T-cell (primary cell): ENCODE data around the gene CELA3A. TPM values are rescaled to one million over a fixed set of nuclear protein-coding genes. Genes with fewer than 3 reads are reported as not detected.

ENCODE experiments used
- ATAC-seq, 4 experiments: fragments of 200-7000 bp in 3 of 4; fragments of 150-1000 bp in 1 of 4; cut with Tn5 transposase; replicated peaks in 1 of 4; 1 replicate in 3 of 4; 2 replicates in 1 of 4; pipeline ENCODE4 v1.10.0; 2021; ENCODE audit warnings: moderate library complexity in 3 of 4, mild to moderate bottlenecking in 2 of 4, moderate number of reproducible peaks in 1 of 4
- CTCF ChIA-PET, 2 donors: fragments of 300-600 bp; sonication (Branson Sonifier 250); formaldehyde crosslinking; loops; one replicate each; lab custom pipeline; 2022; ENCODE audit warnings: antibody characterized with exemption in 2 of 2; lab: Charles Lee
- POLR2A ChIA-PET, 2 donors: fragments of 300-600 bp; sonication (Branson Sonifier 250); formaldehyde crosslinking; loops; one replicate each; lab custom pipeline; 2022; ENCODE audit warnings: antibody characterized with exemption in 2 of 2; lab: Charles Lee
- DNase-seq, 35 experiments: peaks; one replicate each; pipeline versions ENCODE4 v3.0.0 to v3.0.0-alpha.2; 2013 to 2023
- H3K27ac ChIP-seq: one replicate; pipeline ENCODE4 v1.5.1; 2013; ENCODE audit warnings: low read length
- H3K27me3 ChIP-seq, 2 experiments: replicated peaks in 1 of 2; 1 replicate in 1 of 2; 2 replicates in 1 of 2; pipeline versions ENCODE4 v1.6.1 to v1.7.0; 2013; ENCODE audit warnings: low read length in 1 of 2, mixed read lengths in 1 of 2; ENCODE audit not compliant: control insufficient read depth in 2 of 2, insufficient read depth in 2 of 2; ENCODE audit errors: extremely low read depth in 1 of 2
- H3K36me3 ChIP-seq, 2 donors: 1 replicate in 1 of 2; 2 replicates in 1 of 2; pipeline versions ENCODE4 v1.6.1 to v1.7.0; 2013; ENCODE audit warnings: low read length in 1 of 2; ENCODE audit not compliant: control insufficient read depth in 2 of 2, insufficient read depth in 1 of 2; ENCODE audit errors: extremely low read depth in 1 of 2
- H3K4me1 ChIP-seq, 2 experiments: 1 replicate in 1 of 2; 2 replicates in 1 of 2; pipeline versions ENCODE4 v1.6.1 to v1.7.0; 2013; ENCODE audit warnings: low read length in 2 of 2, mixed read lengths in 1 of 2; ENCODE audit not compliant: insufficient read depth in 2 of 2, control insufficient read depth in 1 of 2; ENCODE audit errors: extremely low read depth in 1 of 2
- H3K4me3 ChIP-seq, 2 donors: 1 replicate in 1 of 2; 2 replicates in 1 of 2; pipeline versions ENCODE4 v1.5.1 to v1.7.0; 2013; ENCODE audit warnings: mild to moderate bottlenecking in 2 of 2, low read length in 1 of 2, moderate library complexity in 1 of 2; ENCODE audit not compliant: control insufficient read depth in 1 of 2; ENCODE audit errors: extremely low read depth in 1 of 2
- H3K9me3 ChIP-seq: 2 replicates; pipeline ENCODE4 v1.7.0; 2013
- H3K27ac Mint-ChIP-seq, 2 donors: one replicate each; pipeline ENCODE4 v1.8.0; 2020 to 2021; ENCODE audit warnings: mild to moderate bottlenecking in 2 of 2, mixed read lengths in 2 of 2
- H3K27me3 Mint-ChIP-seq, 2 donors: one replicate each; pipeline ENCODE4 v1.8.0; 2021 to 2022; ENCODE audit warnings: mixed read lengths in 2 of 2
- H3K36me3 Mint-ChIP-seq: one replicate; pipeline ENCODE4 v1.8.0; 2021; ENCODE audit warnings: mixed read lengths
- H3K4me1 Mint-ChIP-seq, 3 donors: one replicate each; pipeline ENCODE4 v1.8.0; 2020 to 2022; ENCODE audit warnings: mixed read lengths in 3 of 3, mild to moderate bottlenecking in 1 of 3
- H3K4me3 Mint-ChIP-seq, 3 donors: one replicate each; pipeline ENCODE4 v1.8.0; 2020 to 2022; ENCODE audit warnings: mild to moderate bottlenecking in 3 of 3, mixed read lengths in 3 of 3, moderate library complexity in 3 of 3
- H3K9me3 Mint-ChIP-seq, 3 donors: one replicate each; pipeline ENCODE4 v1.8.0; 2020 to 2022; ENCODE audit warnings: mixed read lengths in 3 of 3
- WGBS: methylation state at CpG from one replicate; pipeline ENCODE4 v1.1.5; 2013; ENCODE audit warnings: missing lambda C conversion rate; ENCODE audit not compliant: insufficient coverage; 5-methylcytosine and 5-hydroxymethylcytosine counted together
- total RNA-seq, 35 experiments: library from RNA in 6 of 35; stranded (reverse) in 6 of 35; fragments of 120-200 nt in 1 of 35; gene quantifications; one replicate each; pipeline versions ENCODE4 v1.2.1 to v1.2.4 and lab custom pipeline; 2013 to 2026

Gene CELA3A
- total RNA-seq, 5 donors from 2014 or later (not counting 1 experiment from before 2014, with no cell fraction given): 11.4 to 15.6 (median 13.3) TPM; not detected in 2

GRCh38 chr1:22053861-22054770 lies 52.7 kb downstream of the CELA3A start:
- POLR2A ChIA-PET: interaction anchor here (0.6 to 4.0 kb wide), 9 partner anchors 12 to 761 kb away, joined by 3 to 84 read pairs (median 13); no protein-coding TSS in a partner anchor
- Mint-ChIP-seq H3K27ac (peak overlapping the region; percentile 95 to 98), H3K36me3 (peaks cover 30% of the 10 kb centered on the region), H3K27me3 (no peaks in the 10 kb centered on the region), H3K4me3 (peak overlapping the region; percentile 94 to 99 (median 97)), H3K4me1 (peaks cover 66 to 70% (median 66%) of the 10 kb centered on the region in 3 donors), H3K9me3 (no peaks in the 10 kb centered on the region)
- CTCF ChIA-PET: interaction anchor here (0.6 to 3.8 kb wide), 7 partner anchors 12 to 1268 kb away, joined by 3 to 35 read pairs (median 5); no protein-coding TSS in a partner anchor
- H3K36me3 ChIP-seq: peaks cover 0 to 7% of the 10 kb centered on the region in 2 donors
- ATAC-seq (no peak), DNase-seq (peak in 1 of 35 experiments; percentile 60)
- no peaks in the 10 kb centered on the region for H3K9me3 ChIP-seq
- peaks cover 27 to 54% of the 10 kb centered on the region in 2 experiments for H3K4me1 ChIP-seq
- 40% methylated on average over 10 of the region's 19 CpGs for WGBS
- peak overlapping the region; percentile 91 for H3K27ac ChIP-seq
- H3K4me3 ChIP-seq: peak overlapping the region; percentile 63 to 72
- H3K27me3 ChIP-seq: no peaks in the 10 kb centered on the region

GRCh38 chr1:22055463-22055862 lies 54.0 kb downstream of the CELA3A start:
- Mint-ChIP-seq H3K27me3 (no peaks in the 10 kb centered on the region), H3K9me3 (no peaks in the 10 kb centered on the region), H3K4me1 (peaks cover 71 to 77% (median 74%) of the 10 kb centered on the region in 3 donors), H3K27ac (peak overlapping the region; percentile 79 to 81), H3K36me3 (peaks cover 30% of the 10 kb centered on the region), H3K4me3 (peak overlapping the region; percentile 55 to 94 (median 72))
- peaks cover 0 to 7% of the 10 kb centered on the region in 2 donors for H3K36me3 ChIP-seq
- H3K27me3 ChIP-seq: no peaks in the 10 kb centered on the region
- DNase-seq: no peak
- H3K4me3 ChIP-seq: peak overlapping the region; percentile 15 to 16
- POLR2A ChIA-PET: interaction anchor here (0.5 to 4.0 kb wide), 7 partner anchors 11 to 763 kb away, joined by 3 to 84 read pairs (median 13); no protein-coding TSS in a partner anchor
- no peak for ATAC-seq
- H3K27ac ChIP-seq: peak overlapping the region; percentile 36
- H3K9me3 ChIP-seq: no peaks in the 10 kb centered on the region
- CTCF ChIA-PET: interaction anchor here (0.9 to 3.8 kb wide), 4 partner anchors 19 to 31 kb away, joined by 3 to 35 read pairs (median 5); no protein-coding TSS in a partner anchor
- 60% methylated on average over 2 of the region's 6 CpGs for WGBS
- peaks cover 27 to 63% of the 10 kb centered on the region in 2 experiments for H3K4me1 ChIP-seq

- ChIA-PET POLR2A (interaction anchor here in 1 of 2 donors (0.7 to 2.0 kb wide), 2 partner anchors 10 to 20 kb away, joined by 3 to 19 read pairs; no protein-coding TSS in a partner anchor), CTCF (no interaction called here)
- DNase-seq (no peak), ATAC-seq (no peak)
- Histone ChIP-seq H3K27me3 (no peaks in the 10 kb centered on the region), H3K4me1 (peaks cover 31 to 66% of the 10 kb centered on the region in 2 experiments), H3K4me3 (peak overlapping the region in 1 of 2 donors; percentile 32), H3K36me3 (peaks cover 0 to 7% of the 10 kb centered on the region in 2 donors), H3K9me3 (no peaks in the 10 kb centered on the region), H3K27ac (no peak overlapping the region)
- Mint-ChIP-seq H3K27ac (peak overlapping the region; percentile 67 to 79), H3K9me3 (no peaks in the 10 kb centered on the region), H3K4me3 (peak overlapping the region; percentile 55 to 94 (median 72)), H3K27me3 (no peaks in the 10 kb centered on the region), H3K36me3 (peaks cover 30% of the 10 kb centered on the region), H3K4me1 (peaks cover 76 to 83% (median 80%) of the 10 kb centered on the region in 3 donors)
- no CpG with 5 or more reads among the region's 1 CpG for whole genome bisulfite sequencing
These were observed 54.6 kb downstream of the CELA3A start for GRCh38 chr1:22056043-22056442.

- CTCF ChIA-PET: no interaction called here
- ATAC-seq (no peak), DNase-seq (no peak)
- H3K4me1 Mint-ChIP-seq: peaks cover 77 to 82% (median 78%) of the 10 kb centered on the region in 3 donors
- Histone ChIP-seq H3K27ac (peak overlapping the region; percentile 11), H3K27me3 (no peaks in the 10 kb centered on the region), H3K4me3 (no peak overlapping the region), H3K36me3 (peaks cover 0 to 7% of the 10 kb centered on the region in 2 donors), H3K4me1 (peaks cover 33 to 68% of the 10 kb centered on the region in 2 experiments), H3K9me3 (no peaks in the 10 kb centered on the region)
- peaks cover 30% of the 10 kb centered on the region for H3K36me3 Mint-ChIP-seq
- peak overlapping the region; percentile 32 to 94 (median 42) for H3K4me3 Mint-ChIP-seq
- no peaks in the 10 kb centered on the region for H3K9me3 Mint-ChIP-seq
- no peaks in the 10 kb centered on the region for H3K27me3 Mint-ChIP-seq
- POLR2A ChIA-PET: interaction anchor here in 1 of 2 donors (0.7 to 1.2 kb wide), 3 partner anchors 11 to 36 kb away, joined by 3 to 4 read pairs (median 4); no protein-coding TSS in a partner anchor
- no CpG with 5 or more reads among the region's 2 CpGs for WGBS
- peak overlapping the region; percentile 11 to 65 for H3K27ac Mint-ChIP-seq
These were observed 55.5 kb downstream of the CELA3A start for GRCh38 chr1:22056936-22057335.

GRCh38 chr1:22057861-22058260 lies 56.4 kb downstream of the CELA3A start:
- Mint-ChIP-seq H3K9me3 (no peaks in the 10 kb centered on the region), H3K36me3 (peaks cover 30% of the 10 kb centered on the region), H3K27ac (peak overlapping the region; percentile 24 to 48), H3K4me3 (peak overlapping the region; percentile 13 to 94 (median 45)), H3K27me3 (no peaks in the 10 kb centered on the region), H3K4me1 (peaks cover 82 to 85% (median 85%) of the 10 kb centered on the region in 3 donors)
- ATAC-seq (no peak), DNase-seq (no peak)
- no peak overlapping the region for H3K4me3 ChIP-seq
- no peak overlapping the region for H3K27ac ChIP-seq
- H3K4me1 ChIP-seq: peaks cover 41 to 69% of the 10 kb centered on the region in 2 experiments
- ChIA-PET POLR2A (interaction anchor here in 1 of 2 donors (0.6 to 1.3 kb wide), 5 partner anchors 10 to 906 kb away, joined by 3 to 4 read pairs (median 3); no protein-coding TSS in a partner anchor), CTCF (no interaction called here)
- no peaks in the 10 kb centered on the region for H3K27me3 ChIP-seq
- peaks cover 0 to 7% of the 10 kb centered on the region in 2 donors for H3K36me3 ChIP-seq
- WGBS: 87% methylated on average over 7 of the region's 10 CpGs
- H3K9me3 ChIP-seq: no peaks in the 10 kb centered on the region
